DND-41 (cell line): Measurements from ENCODE around the gene EPN3.

Source experiments
- ATAC-seq: fragments of 200-7000 bp; cut with Tn5 transposase; 3 replicates; pipeline ENCODE4 v1.9.1; 2021; ENCODE audit warnings: low read depth; ENCODE audit not compliant: insufficient read depth
- DNase-seq: peaks from one replicate; pipeline ENCODE4 v3.0.0-alpha.2; 2020
- H2AFZ ChIP-seq: 2 replicates; pipeline ENCODE4 v1.6.0; 2012; ENCODE audit warnings: low read depth, low read length
- H3K27ac ChIP-seq: 2 replicates; pipeline ENCODE4 v1.5.1; 2012; ENCODE audit warnings: low read length, inconsistent platforms
- H3K27me3 ChIP-seq: fragments of 200-600 bp; sonication (generic); 2 replicates; pipeline ENCODE4 v1.6.0; 2012; ENCODE audit warnings: low read length, mild to moderate bottlenecking, inconsistent platforms; ENCODE audit not compliant: insufficient read depth, poor library complexity
- H3K36me3 ChIP-seq: 2 replicates; pipeline ENCODE4 v1.5.1; 2012; ENCODE audit warnings: low read length, inconsistent platforms; ENCODE audit not compliant: insufficient read depth
- H3K4me1 ChIP-seq: 2 replicates; pipeline ENCODE4 v1.5.1; 2012; ENCODE audit warnings: mild to moderate bottlenecking, low read length; ENCODE audit not compliant: insufficient read depth
- H3K4me2 ChIP-seq: 2 replicates; pipeline ENCODE4 v1.6.0; 2012; ENCODE audit warnings: mild to moderate bottlenecking, moderate library complexity, low read length, inconsistent platforms; ENCODE audit not compliant: insufficient read depth
- H3K4me3 ChIP-seq, 2 experiments: fragments of 200-600 bp in 1 of 2; shearing (Covaris generic) in 1 of 2; 2 replicates each; pipeline ENCODE4 v1.5.1; 2012 to 2016; ENCODE audit warnings: inconsistent platforms in 2 of 2, low read length in 2 of 2, mild to moderate bottlenecking in 2 of 2, low read depth in 1 of 2, moderate library complexity in 1 of 2
- H3K79me2 ChIP-seq: 2 replicates; pipeline ENCODE4 v1.6.0; 2012; ENCODE audit warnings: low read length, inconsistent platforms; ENCODE audit not compliant: insufficient read depth
- H3K9ac ChIP-seq: 2 replicates; pipeline ENCODE4 v1.6.0; 2012; ENCODE audit warnings: low read depth, mild to moderate bottlenecking, inconsistent platforms, low read length, moderate library complexity
- H3K9me3 ChIP-seq: 2 replicates; pipeline ENCODE4 v1.5.1; 2012; ENCODE audit warnings: low read length, moderate library complexity, mild to moderate bottlenecking, inconsistent platforms; ENCODE audit not compliant: insufficient read depth, severe bottlenecking
- H4K20me1 ChIP-seq: 2 replicates; pipeline ENCODE4 v1.6.0; 2012; ENCODE audit warnings: low read length; ENCODE audit not compliant: insufficient read depth
- EZH2 ChIP-seq: IDR thresholded peaks from 3 replicates; pipeline ENCODE4 v1.6.1; 2012; ENCODE audit warnings: borderline replicate concordance, low read depth, mild to moderate bottlenecking, moderate library complexity, low read length, inconsistent platforms; ENCODE audit not compliant: severe bottlenecking
- TF ChIP-seq, protein P1 (sequence below): IDR thresholded peaks from 2 replicates; pipeline ENCODE4 v1.5.1; 2012; ENCODE audit warnings: borderline replicate concordance, low read length, moderate library complexity, mild to moderate bottlenecking; ENCODE audit not compliant: poor library complexity, severe bottlenecking; ENCODE audit errors: extremely low read depth

The EPN3 gene

DNA sequence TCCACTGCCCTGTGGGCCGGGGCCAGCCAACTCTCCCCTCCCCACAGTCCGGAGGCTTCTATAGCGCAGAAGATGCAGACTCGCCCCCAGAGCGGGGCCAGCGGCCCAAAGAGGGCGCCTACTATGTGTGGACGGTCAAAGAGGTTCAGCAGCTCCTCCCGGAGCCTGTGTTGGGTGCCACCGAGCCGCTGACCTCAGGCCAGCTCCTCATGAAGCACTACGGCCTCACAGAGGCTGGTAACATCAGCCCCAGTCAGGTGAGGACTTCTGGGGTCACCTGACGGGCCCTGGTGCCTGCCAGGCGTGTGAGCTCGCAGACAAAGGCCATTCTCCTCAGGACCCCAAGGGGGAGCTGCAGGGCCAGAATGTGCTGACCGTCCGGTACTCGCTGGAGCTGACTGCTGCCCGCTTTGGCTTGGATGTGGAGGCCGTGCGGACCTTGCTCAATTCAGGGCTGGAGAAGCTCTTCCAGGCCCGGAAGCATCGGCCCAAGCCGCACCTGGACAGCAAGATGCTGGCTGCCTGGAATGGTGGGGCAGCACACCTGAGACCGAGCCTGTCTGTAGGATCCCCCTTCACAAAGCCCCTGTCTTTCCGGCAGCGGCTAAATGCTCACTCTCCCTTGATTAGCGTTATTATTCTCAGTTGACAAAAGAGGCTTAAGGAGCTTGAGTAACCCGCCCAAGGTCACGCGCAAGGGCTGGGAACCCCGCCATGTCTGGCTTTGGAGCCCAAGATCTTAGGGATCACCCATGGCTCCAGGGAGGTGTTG is 18.3 kb downstream of the EPN3 start:
- no peaks in the 10 kb centered on the region for H4K20me1 ChIP-seq
- H3K27me3 ChIP-seq, result no peaks in the 10 kb centered on the region
- H3K27ac ChIP-seq, result no peak overlapping the region
- TF ChIP-seq EZH2, result no peak
- TF ChIP-seq, protein P1, sequence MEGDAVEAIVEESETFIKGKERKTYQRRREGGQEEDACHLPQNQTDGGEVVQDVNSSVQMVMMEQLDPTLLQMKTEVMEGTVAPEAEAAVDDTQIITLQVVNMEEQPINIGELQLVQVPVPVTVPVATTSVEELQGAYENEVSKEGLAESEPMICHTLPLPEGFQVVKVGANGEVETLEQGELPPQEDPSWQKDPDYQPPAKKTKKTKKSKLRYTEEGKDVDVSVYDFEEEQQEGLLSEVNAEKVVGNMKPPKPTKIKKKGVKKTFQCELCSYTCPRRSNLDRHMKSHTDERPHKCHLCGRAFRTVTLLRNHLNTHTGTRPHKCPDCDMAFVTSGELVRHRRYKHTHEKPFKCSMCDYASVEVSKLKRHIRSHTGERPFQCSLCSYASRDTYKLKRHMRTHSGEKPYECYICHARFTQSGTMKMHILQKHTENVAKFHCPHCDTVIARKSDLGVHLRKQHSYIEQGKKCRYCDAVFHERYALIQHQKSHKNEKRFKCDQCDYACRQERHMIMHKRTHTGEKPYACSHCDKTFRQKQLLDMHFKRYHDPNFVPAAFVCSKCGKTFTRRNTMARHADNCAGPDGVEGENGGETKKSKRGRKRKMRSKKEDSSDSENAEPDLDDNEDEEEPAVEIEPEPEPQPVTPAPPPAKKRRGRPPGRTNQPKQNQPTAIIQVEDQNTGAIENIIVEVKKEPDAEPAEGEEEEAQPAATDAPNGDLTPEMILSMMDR, result peak; percentile 49
- DNase-seq, result no peak
- H2AFZ ChIP-seq, result no peak overlapping the region
- no peak for ATAC-seq
- no peaks in the 10 kb centered on the region for H3K36me3 ChIP-seq
- no peaks in the 10 kb centered on the region for H3K9me3 ChIP-seq
- no peaks in the 10 kb centered on the region for H3K79me2 ChIP-seq
- no peak overlapping the region for H3K4me2 ChIP-seq
- peaks cover 18% of the 10 kb centered on the region for H3K4me1 ChIP-seq
- no peak overlapping the region for H3K9ac ChIP-seq
- H3K4me3 ChIP-seq, result no peak overlapping the region

GRCh38 chr17:50551433-50551815 is 18.9 kb downstream of the EPN3 start:
- no peaks in the 10 kb centered on the region for H4K20me1 ChIP-seq

DNA sequence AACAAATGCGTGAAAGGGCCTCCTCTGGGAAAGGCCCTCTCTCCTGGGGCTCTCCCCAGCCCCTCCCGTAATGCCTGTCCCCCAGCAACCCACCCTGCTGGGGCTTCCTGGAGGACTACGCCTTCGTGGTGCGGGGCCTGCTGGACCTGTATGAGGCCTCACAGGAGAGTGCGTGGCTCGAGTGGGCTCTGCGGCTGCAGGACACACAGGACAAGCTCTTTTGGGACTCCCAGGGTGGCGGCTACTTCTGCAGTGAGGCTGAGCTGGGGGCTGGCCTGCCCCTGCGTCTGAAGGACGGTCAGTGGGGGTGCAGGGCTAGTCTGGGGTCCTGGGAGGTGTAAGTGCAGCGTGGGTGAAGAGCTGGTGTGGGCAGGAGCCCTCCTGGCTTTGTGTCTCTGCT is 19.3 kb downstream of the EPN3 start:
- no peak overlapping the region for H3K4me3 ChIP-seq
- DNase-seq (no peak), ATAC-seq (no peak)
- no peaks in the 10 kb centered on the region for H3K36me3 ChIP-seq
- no peaks in the 10 kb centered on the region for H3K27me3 ChIP-seq
- TF ChIP-seq, protein P1, result no peak
- no peak for TF ChIP-seq EZH2
- H3K4me2 ChIP-seq, result no peak overlapping the region
- H3K9ac ChIP-seq, result no peak overlapping the region
- no peak overlapping the region for H3K27ac ChIP-seq
- no peaks in the 10 kb centered on the region for H3K79me2 ChIP-seq
- no peaks in the 10 kb centered on the region for H3K9me3 ChIP-seq
- H2AFZ ChIP-seq, result no peak overlapping the region
- H3K4me1 ChIP-seq, result peaks cover 10% of the 10 kb centered on the region
- H4K20me1 ChIP-seq, result no peaks in the 10 kb centered on the region

More at GRCh38 chr17:50551433-50551815, 18.9 kb downstream of the EPN3 start:
- TF ChIP-seq, protein P1, result no peak
- TF ChIP-seq EZH2, result no peak
- Histone ChIP-seq H3K27ac (no peak overlapping the region), H3K27me3 (no peaks in the 10 kb centered on the region), H3K4me2 (no peak overlapping the region), H3K36me3 (no peaks in the 10 kb centered on the region), H3K4me1 (peaks cover 15% of the 10 kb centered on the region), H3K4me3 (no peak overlapping the region), H3K9me3 (no peaks in the 10 kb centered on the region), H2AFZ (no peak overlapping the region), H3K79me2 (no peaks in the 10 kb centered on the region), H3K9ac (no peak overlapping the region)
- DNase-seq, result no peak
- no peak for ATAC-seq
